Tibial nerve (tissue), 4 donors: ENCODE data around the gene SPATA13. TPM values are rescaled to one million over a fixed set of nuclear protein-coding genes. Genes with fewer than 3 reads are reported as not detected.

Source experiments
- DNase-seq, 2 donors: peaks; one replicate each; pipeline ENCODE4 v3.0.0-alpha.2; 2019; ENCODE audit warnings: low spot score in 2 of 2
- H3K27ac ChIP-seq, 4 donors: fragments of 200-600 bp; sonication (generic) in 3 of 4; one replicate each; pipeline ENCODE4 v1.5.1; 2017 to 2019; ENCODE audit warnings: mild to moderate bottlenecking in 1 of 4
- H3K27me3 ChIP-seq, 2 donors: fragments of 200-600 bp; sonication (generic) in 1 of 2; one replicate each; pipeline versions ENCODE4 v1.5.1 to v1.6.0; 2017 to 2019
- H3K36me3 ChIP-seq, 3 donors: fragments of 200-600 bp; sonication (generic); one replicate each; pipeline ENCODE4 v1.5.1; 2018 to 2019
- H3K4me1 ChIP-seq, 4 donors: fragments of 200-600 bp; sonication (generic) in 3 of 4; one replicate each; pipeline ENCODE4 v1.5.1; 2017 to 2019
- H3K4me3 ChIP-seq, 4 donors: fragments of 200-600 bp; sonication (generic) in 3 of 4; one replicate each; pipeline ENCODE4 v1.5.1; 2017 to 2019; ENCODE audit warnings: mild to moderate bottlenecking in 1 of 4, moderate library complexity in 1 of 4
- H3K9me3 ChIP-seq, 4 donors: fragments of 200-600 bp; sonication (generic) in 3 of 4; one replicate each; pipeline ENCODE4 v1.5.1; 2017 to 2019
- EP300 ChIP-seq, 2 donors: sonication (generic); formaldehyde crosslinking; IDR thresholded peaks; one replicate each; pipeline ENCODE4 v1.6.1; 2017; ENCODE audit warnings: antibody characterized with exemption in 2 of 2, mild to moderate bottlenecking in 1 of 2
- POLR2A ChIP-seq, 2 donors: fragments of 450-650 bp; IDR thresholded peaks; one replicate each; pipeline ENCODE4 v1.6.1; 2017; ENCODE audit warnings: antibody characterized with exemption in 2 of 2, mild to moderate bottlenecking in 2 of 2, moderate library complexity in 2 of 2
- WGBS, 2 donors: methylation state at CpG; one replicate each; pipeline ENCODE4 v1.1.5; 2018; 5-methylcytosine and 5-hydroxymethylcytosine counted together
- total RNA-seq, 4 donors: library from RNA; depleted of rRNA; stranded (reverse); fragments of >200 nt; gene quantifications; one replicate each; pipeline ENCODE4 v1.1.0, GENCODE V29; 2016
- TF ChIP-seq, protein P1 (sequence below), 5 experiments: fragments of 200-600 bp in 3 of 5; fragments of 450-650 bp in 2 of 5; sonication (generic) in 3 of 5; IDR thresholded peaks; one replicate each; pipeline ENCODE4 v1.5.1; 2016 to 2019; ENCODE audit warnings: antibody characterized with exemption in 5 of 5, mild to moderate bottlenecking in 3 of 5, moderate library complexity in 2 of 5

The SPATA13 gene
- total RNA-seq, 4 donors from 2014 or later, result 35.0 to 96.0 (median 51.7) TPM

DNA sequence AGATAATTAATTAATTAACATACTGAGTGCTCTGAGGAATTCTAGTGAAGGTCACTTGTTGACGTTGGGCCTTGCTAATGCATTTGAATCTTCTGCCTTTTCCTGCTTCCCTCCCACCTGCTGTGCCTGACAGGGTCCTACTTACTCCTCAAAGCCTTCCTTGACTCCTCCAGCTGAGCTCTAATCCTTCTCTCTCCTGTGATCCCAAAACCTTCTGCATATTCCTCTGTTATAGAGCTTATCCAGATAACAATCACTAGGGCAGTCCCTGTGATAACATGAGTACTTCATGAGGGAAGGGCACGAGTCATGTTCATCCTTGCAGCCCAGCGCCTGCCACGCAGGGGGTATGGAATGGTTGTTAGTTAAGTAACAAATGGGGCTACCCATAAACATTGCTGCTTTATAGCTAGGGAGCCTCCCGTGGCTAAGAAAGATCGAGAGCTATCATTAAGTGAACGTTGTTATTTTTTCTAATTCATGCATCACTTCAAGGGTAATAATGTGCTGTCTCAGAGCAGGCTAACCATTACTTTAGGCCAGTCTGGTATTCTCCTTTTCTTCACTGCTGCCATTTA lies 19.1 kb upstream of the SPATA13 start:
- TF ChIP-seq, protein P1, sequence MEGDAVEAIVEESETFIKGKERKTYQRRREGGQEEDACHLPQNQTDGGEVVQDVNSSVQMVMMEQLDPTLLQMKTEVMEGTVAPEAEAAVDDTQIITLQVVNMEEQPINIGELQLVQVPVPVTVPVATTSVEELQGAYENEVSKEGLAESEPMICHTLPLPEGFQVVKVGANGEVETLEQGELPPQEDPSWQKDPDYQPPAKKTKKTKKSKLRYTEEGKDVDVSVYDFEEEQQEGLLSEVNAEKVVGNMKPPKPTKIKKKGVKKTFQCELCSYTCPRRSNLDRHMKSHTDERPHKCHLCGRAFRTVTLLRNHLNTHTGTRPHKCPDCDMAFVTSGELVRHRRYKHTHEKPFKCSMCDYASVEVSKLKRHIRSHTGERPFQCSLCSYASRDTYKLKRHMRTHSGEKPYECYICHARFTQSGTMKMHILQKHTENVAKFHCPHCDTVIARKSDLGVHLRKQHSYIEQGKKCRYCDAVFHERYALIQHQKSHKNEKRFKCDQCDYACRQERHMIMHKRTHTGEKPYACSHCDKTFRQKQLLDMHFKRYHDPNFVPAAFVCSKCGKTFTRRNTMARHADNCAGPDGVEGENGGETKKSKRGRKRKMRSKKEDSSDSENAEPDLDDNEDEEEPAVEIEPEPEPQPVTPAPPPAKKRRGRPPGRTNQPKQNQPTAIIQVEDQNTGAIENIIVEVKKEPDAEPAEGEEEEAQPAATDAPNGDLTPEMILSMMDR (IDR thresholded peaks at IDR 0.05), result no peak
- TF ChIP-seq POLR2A (IDR thresholded peaks at IDR 0.05), result no peak
- no peak for TF ChIP-seq EP300 (IDR thresholded peaks at IDR 0.05)
- Histone ChIP-seq H3K4me3 (no peak overlapping the region), H3K4me1 (no peaks in the 10 kb centered on the region), H3K9me3 (no peaks in the 10 kb centered on the region), H3K27ac (no peak overlapping the region), H3K36me3 (no peaks in the 10 kb centered on the region), H3K27me3 (no peaks in the 10 kb centered on the region)
- WGBS, 2 donors, result 75 to 83% methylated on average over 7 of the region's 7 CpGs
- no peak for DNase-seq

DNA sequence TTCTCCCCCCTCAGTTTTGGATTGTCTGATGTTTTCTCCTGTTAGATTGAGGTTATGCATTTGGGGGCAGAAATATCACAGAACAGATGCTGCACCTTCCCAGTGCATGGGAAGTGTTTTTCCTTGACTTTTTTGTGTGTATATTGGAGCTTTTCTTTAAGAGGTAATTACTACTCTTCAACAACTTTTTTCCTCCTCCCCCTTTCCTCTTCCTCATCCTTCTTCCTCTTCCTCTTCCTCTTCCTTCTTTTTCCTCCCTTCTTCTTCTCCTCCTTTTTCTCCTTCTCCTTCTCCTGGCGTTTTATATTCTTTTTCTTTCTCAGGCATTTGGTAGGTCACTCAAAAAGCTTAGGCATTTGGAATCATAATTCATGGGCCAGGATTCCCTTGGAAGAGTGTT lies 18.1 kb upstream of the SPATA13 start:
- Histone ChIP-seq H3K4me1 (no peaks in the 10 kb centered on the region), H3K27ac (no peak overlapping the region), H3K27me3 (no peaks in the 10 kb centered on the region), H3K9me3 (no peaks in the 10 kb centered on the region), H3K4me3 (no peak overlapping the region), H3K36me3 (no peaks in the 10 kb centered on the region)
- DNase-seq, result no peak
- WGBS, 2 donors, result 72% methylated on average over 1 of the region's 1 CpG
- no peak for TF ChIP-seq POLR2A (IDR thresholded peaks at IDR 0.05)
- no peak for TF ChIP-seq EP300 (IDR thresholded peaks at IDR 0.05)
- TF ChIP-seq, protein P1 (IDR thresholded peaks at IDR 0.05), result no peak

DNA sequence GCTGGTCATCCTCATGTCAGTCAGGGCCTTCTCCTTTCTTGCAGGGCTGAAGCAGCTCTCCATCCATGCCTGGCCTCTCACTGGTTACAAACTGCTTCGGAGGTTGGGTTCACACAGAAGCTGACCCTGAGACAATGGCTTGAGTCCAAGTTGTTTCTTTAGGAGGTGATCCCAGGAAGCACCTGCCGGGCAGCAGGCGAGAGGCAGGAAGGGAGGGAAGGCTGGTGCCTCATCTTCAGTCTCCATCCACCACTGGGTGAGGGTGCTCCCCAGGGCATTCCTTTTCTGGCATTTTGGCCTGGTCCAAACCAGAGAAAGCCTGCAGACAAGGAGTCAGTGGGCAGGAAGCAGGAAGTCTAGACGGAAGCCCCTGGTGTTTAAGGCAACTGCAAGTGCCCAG lies 17.6 kb upstream of the SPATA13 start:
- H3K4me1 ChIP-seq, result peaks cover 0 to 2% (median 0%) of the 10 kb centered on the region in 4 donors
- no peaks in the 10 kb centered on the region for H3K36me3 ChIP-seq
- WGBS, 2 donors, result 59 to 66% methylated on average over 4 of the region's 4 CpGs
- H3K27ac ChIP-seq, result no peak overlapping the region
- DNase-seq, result no peak
- H3K9me3 ChIP-seq, result no peaks in the 10 kb centered on the region
- H3K4me3 ChIP-seq, result no peak overlapping the region
- TF ChIP-seq, protein P1 (IDR thresholded peaks at IDR 0.05), result no peak
- TF ChIP-seq POLR2A (IDR thresholded peaks at IDR 0.05), result no peak
- no peak for TF ChIP-seq EP300 (IDR thresholded peaks at IDR 0.05)
- no peaks in the 10 kb centered on the region for H3K27me3 ChIP-seq

DNA sequence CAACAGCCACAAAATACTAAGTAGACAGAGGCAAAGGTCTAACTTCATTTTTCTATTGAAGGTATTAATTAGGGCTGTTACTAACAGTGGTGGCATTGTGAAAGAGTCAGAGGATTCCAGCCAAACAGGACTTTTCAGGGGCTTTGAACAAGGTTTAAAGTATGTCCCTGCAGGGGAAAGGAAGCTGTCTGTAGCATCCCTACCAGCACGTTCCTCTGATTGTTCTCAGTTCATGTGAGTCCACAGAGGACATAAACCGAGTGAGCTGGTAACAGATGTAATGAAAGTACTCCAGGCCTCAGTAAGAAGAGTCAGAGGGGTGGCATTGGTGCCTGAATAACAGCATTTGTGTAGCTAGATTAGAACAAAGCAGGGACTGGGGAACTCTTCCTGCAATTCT lies 15.3 kb upstream of the SPATA13 start:
- peaks cover 0 to 16% (median 0%) of the 10 kb centered on the region in 4 donors for H3K4me1 ChIP-seq
- H3K4me3 ChIP-seq, result no peak overlapping the region
- no peaks in the 10 kb centered on the region for H3K36me3 ChIP-seq
- 59 to 60% methylated on average over 2 of the region's 2 CpGs for WGBS, 2 donors
- H3K9me3 ChIP-seq, result no peaks in the 10 kb centered on the region
- DNase-seq, result no peak
- H3K27me3 ChIP-seq, result no peaks in the 10 kb centered on the region
- no peak overlapping the region for H3K27ac ChIP-seq
- TF ChIP-seq POLR2A (IDR thresholded peaks at IDR 0.05) (no peak), EP300 (IDR thresholded peaks at IDR 0.05) (no peak)
- TF ChIP-seq, protein P1 (IDR thresholded peaks at IDR 0.05), result no peak

DNA sequence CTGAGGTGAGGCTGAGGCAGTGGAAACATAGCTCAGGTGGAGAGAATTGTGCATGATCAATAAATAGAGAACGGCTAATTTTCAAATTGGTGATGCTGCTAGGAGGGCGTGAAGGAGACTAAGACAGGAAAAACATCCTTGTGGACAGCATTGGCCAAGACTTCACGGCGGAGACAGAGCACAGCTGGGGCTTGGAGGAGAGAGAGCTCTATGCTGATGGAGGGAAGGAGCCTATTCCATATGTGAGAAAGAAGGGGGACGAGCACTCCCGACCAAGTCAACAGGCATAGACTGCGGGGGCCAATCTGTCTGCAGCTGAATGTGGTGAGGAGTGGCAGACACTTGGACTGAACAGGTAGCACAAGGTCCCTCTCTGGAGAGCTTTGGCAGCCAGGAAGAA lies 14.8 kb upstream of the SPATA13 start:
- H3K27me3 ChIP-seq, result no peaks in the 10 kb centered on the region
- no peaks in the 10 kb centered on the region for H3K36me3 ChIP-seq
- H3K27ac ChIP-seq, result no peak overlapping the region
- TF ChIP-seq, protein P1 (IDR thresholded peaks at IDR 0.05), result no peak
- TF ChIP-seq EP300 (IDR thresholded peaks at IDR 0.05) (no peak), POLR2A (IDR thresholded peaks at IDR 0.05) (no peak)
- WGBS, 2 donors, result 85% methylated on average over 7 of the region's 7 CpGs
- H3K4me1 ChIP-seq, result peaks cover 0 to 16% (median 0%) of the 10 kb centered on the region in 4 donors
- no peak overlapping the region for H3K4me3 ChIP-seq
- no peaks in the 10 kb centered on the region for H3K9me3 ChIP-seq
- no peak for DNase-seq
